Measurements from ENCODE around the gene JMJD8. TPM values are rescaled to one million over a fixed set of nuclear protein-coding genes. Genes with fewer than 3 reads are reported as not detected.

Gene JMJD8
- polyA plus RNA-seq, 3 donors: 28.7 to 45.3 (median 33.5) TPM

DNA sequence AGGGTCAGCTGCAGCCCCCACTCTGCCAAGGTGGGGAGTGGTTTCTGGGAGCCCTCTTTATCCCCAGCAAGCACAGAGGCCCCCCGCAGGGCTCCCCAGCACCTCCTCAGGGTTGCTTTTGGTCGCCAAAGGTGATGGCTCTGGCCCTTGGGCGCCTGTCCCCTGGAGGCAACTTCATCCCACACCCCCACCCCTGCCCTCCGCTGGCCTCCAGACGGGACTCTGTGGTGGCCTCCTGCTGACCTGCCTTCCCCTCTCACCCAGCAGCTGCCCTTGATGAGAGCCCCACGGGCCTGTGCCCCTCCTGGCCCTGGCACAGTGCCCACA, 24.0 kb downstream of the JMJD8 start:
- Histone ChIP-seq H3K9me3 (replicated peaks in 1 of 2; ENCODE audit: control insufficient read depth in 1 of 2, insufficient read depth in 1 of 2, low read length in 2 of 2) (no peaks in the 10 kb centered on the region), H2AFZ (ENCODE audit: insufficient read depth, low read depth, low read length, poor library complexity, severe bottlenecking) (peak overlapping the region; percentile 87), H3K4me3 (replicated peaks in 1 of 3; ENCODE audit: low read depth in 2 of 3, low read length in 3 of 3) (peak overlapping the region in 2 of 3 experiments; percentile 27 to 65), H3K27me3 (ENCODE audit: control insufficient read depth in 2 of 2, insufficient read depth in 2 of 2, low read length in 2 of 2) (no peaks in the 10 kb centered on the region), H3K4me2 (replicated peaks; ENCODE audit: extremely low read depth, low read length, poor library complexity, severe bottlenecking) (peak overlapping the region; percentile 79), H3K4me1 (ENCODE audit: control insufficient read depth in 1 of 2, insufficient read depth in 2 of 2, low read length in 2 of 2) (peaks cover 11 to 16% of the 10 kb centered on the region in 2 donors), H3K9ac (ENCODE audit: insufficient read depth, low read length, poor library complexity, severe bottlenecking) (peak overlapping the region; percentile 13), H4K20me1 (ENCODE audit: insufficient read depth, low read length) (no peaks in the 10 kb centered on the region), H3K36me3 (replicated peaks in 1 of 2; ENCODE audit: control insufficient read depth in 1 of 2, insufficient read depth in 2 of 2, low read length in 2 of 2) (no peaks in the 10 kb centered on the region), H3K27ac (ENCODE audit: low read depth in 1 of 2, low read length in 2 of 2) (peak overlapping the region in 1 of 2 donors; percentile 40), H3K79me2 (ENCODE audit: insufficient read depth, low read length) (no peaks in the 10 kb centered on the region)
- peak overlapping the region in 1 of 7 donors; percentile 30 for H3K27ac Mint-ChIP-seq
- H3K9me3 Mint-ChIP-seq: no peaks in the 10 kb centered on the region
- TF ChIP-seq, protein P1, sequence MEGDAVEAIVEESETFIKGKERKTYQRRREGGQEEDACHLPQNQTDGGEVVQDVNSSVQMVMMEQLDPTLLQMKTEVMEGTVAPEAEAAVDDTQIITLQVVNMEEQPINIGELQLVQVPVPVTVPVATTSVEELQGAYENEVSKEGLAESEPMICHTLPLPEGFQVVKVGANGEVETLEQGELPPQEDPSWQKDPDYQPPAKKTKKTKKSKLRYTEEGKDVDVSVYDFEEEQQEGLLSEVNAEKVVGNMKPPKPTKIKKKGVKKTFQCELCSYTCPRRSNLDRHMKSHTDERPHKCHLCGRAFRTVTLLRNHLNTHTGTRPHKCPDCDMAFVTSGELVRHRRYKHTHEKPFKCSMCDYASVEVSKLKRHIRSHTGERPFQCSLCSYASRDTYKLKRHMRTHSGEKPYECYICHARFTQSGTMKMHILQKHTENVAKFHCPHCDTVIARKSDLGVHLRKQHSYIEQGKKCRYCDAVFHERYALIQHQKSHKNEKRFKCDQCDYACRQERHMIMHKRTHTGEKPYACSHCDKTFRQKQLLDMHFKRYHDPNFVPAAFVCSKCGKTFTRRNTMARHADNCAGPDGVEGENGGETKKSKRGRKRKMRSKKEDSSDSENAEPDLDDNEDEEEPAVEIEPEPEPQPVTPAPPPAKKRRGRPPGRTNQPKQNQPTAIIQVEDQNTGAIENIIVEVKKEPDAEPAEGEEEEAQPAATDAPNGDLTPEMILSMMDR (IDR thresholded peaks at IDR 0.05): no peak
- H3K36me3 Mint-ChIP-seq: peaks cover 0 to 6% of the 10 kb centered on the region in 2 donors
- intact Hi-C loops (cut with micrococcal nuclease): loop anchor here (2.0 to 5.0 kb wide), 2 partner anchors 23 to 83 kb away; partner anchors contain the start of gene METTL26 (in 2 of the 2)
- WGBS (ENCODE audit: insufficient coverage): 40% methylated on average over 4 of the region's 6 CpGs
- peaks cover 0 to 3% (median 0%) of the 10 kb centered on the region in 3 donors for H3K27me3 Mint-ChIP-seq (ENCODE audit: low read depth in 3 of 3)
- no peak for DNase-seq
- H3K4me3 Mint-ChIP-seq: peak overlapping the region in 1 of 2 donors; percentile 65
- H3K4me1 Mint-ChIP-seq: peaks cover 10% of the 10 kb centered on the region

DNA sequence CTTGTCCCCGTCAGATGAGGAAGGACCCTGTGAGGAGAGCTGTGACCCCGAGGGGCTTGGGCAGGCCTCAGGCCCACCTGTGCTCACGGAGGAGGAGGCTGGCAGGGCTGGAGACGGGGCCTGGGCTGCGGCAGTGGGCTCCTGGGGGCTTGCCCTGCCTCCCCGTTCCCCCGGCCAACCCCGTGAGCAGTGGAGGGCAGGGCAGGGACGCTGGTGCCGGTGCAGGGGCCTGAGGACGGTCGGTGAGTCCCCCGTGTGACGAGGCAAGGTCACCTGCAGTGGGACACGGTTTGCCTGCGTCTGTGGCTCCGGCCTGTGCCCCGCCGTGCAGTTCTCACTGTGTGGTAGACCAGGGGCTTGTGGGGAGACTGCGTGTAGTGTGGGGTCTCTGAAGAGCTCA, 24.5 kb downstream of the JMJD8 start:
- no peak overlapping the region for H3K4me3 Mint-ChIP-seq
- peaks cover 0 to 3% (median 0%) of the 10 kb centered on the region in 3 donors for H3K27me3 Mint-ChIP-seq (ENCODE audit: low read depth in 3 of 3)
- Histone ChIP-seq H4K20me1 (ENCODE audit: insufficient read depth, low read length) (no peaks in the 10 kb centered on the region), H3K4me1 (ENCODE audit: control insufficient read depth in 1 of 2, insufficient read depth in 2 of 2, low read length in 2 of 2) (peaks cover 11 to 16% of the 10 kb centered on the region in 2 donors), H3K4me3 (replicated peaks in 1 of 3; ENCODE audit: low read depth in 2 of 3, low read length in 3 of 3) (no peak overlapping the region), H3K9ac (ENCODE audit: insufficient read depth, low read length, poor library complexity, severe bottlenecking) (no peak overlapping the region), H3K36me3 (replicated peaks in 1 of 2; ENCODE audit: control insufficient read depth in 1 of 2, insufficient read depth in 2 of 2, low read length in 2 of 2) (no peaks in the 10 kb centered on the region), H3K27me3 (ENCODE audit: control insufficient read depth in 2 of 2, insufficient read depth in 2 of 2, low read length in 2 of 2) (no peaks in the 10 kb centered on the region), H3K79me2 (ENCODE audit: insufficient read depth, low read length) (no peaks in the 10 kb centered on the region), H3K4me2 (replicated peaks; ENCODE audit: extremely low read depth, low read length, poor library complexity, severe bottlenecking) (no peak overlapping the region), H3K9me3 (replicated peaks in 1 of 2; ENCODE audit: control insufficient read depth in 1 of 2, insufficient read depth in 1 of 2, low read length in 2 of 2) (no peaks in the 10 kb centered on the region), H2AFZ (ENCODE audit: insufficient read depth, low read depth, low read length, poor library complexity, severe bottlenecking) (no peak overlapping the region), H3K27ac (ENCODE audit: low read depth in 1 of 2, low read length in 2 of 2) (no peak overlapping the region)
- H3K27ac Mint-ChIP-seq: no peak overlapping the region
- peaks cover 10% of the 10 kb centered on the region for H3K4me1 Mint-ChIP-seq
- intact Hi-C loops (cut with micrococcal nuclease): loop anchor here (2.0 to 5.0 kb wide), 2 partner anchors 23 to 82 kb away; partner anchors contain the start of gene METTL26 (in 2 of the 2)
- TF ChIP-seq, protein P1 (IDR thresholded peaks at IDR 0.05): no peak
- 83% methylated on average over 12 of the region's 20 CpGs for WGBS (ENCODE audit: insufficient coverage)
- DNase-seq: no peak
- H3K9me3 Mint-ChIP-seq: no peaks in the 10 kb centered on the region
- H3K36me3 Mint-ChIP-seq: peaks cover 0 to 6% of the 10 kb centered on the region in 2 donors
